ENCODE measurements around the gene LRRC45.

Gene LRRC45

DNA sequence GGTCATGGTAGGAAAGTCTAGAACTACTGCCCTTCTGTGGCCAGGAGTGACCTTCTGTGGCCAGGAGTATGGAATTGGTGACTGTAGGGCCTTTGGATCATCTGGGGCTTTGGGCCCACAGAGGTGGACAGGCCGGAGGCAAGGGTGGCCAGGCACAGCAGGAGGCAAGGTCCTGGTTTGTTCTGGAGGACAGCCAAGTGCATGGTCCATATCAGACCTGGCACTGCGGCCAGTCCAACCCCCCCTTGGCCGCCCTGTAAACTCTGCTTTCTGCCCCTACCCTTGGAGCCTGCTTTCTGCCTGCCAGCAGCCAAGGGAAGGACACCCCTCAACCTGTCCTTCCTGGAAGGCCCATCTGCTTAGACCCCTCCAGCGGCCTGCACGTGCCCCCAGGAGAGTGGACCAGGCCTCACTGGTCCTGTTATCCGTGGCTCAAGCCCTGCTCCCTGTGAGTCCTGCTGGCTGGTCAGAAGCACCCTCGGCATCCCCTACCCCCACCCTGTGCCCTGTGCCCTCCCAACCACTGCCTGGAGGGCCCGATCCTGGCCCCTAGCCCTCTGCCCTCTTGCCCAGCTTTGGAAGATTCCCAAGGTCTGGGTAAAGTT lies 16.7 kb downstream of the LRRC45 start:
- no peak for ATAC-seq
- TF ChIP-seq SNAI2 (CRISPR knock-in tag; IDR thresholded peaks at IDR 0.05) (no peak), ZFP3 (CRISPR knock-in tag; IDR thresholded peaks at IDR 0.05) (no peak), CSDC2 (CRISPR knock-in tag; IDR thresholded peaks at IDR 0.05) (no peak), ISL1 (CRISPR knock-in tag; IDR thresholded peaks at IDR 0.05) (no peak), BACH2 (CRISPR knock-in tag; IDR thresholded peaks at IDR 0.05; ENCODE audit: borderline replicate concordance) (no peak), ZNF70 (CRISPR knock-in tag; IDR thresholded peaks at IDR 0.05) (no peak), ZNF8 (CRISPR knock-in tag; IDR thresholded peaks at IDR 0.05) (no peak), CSRNP3 (CRISPR knock-in tag; IDR thresholded peaks at IDR 0.05) (no peak)
- TF ChIP-seq, protein P1, sequence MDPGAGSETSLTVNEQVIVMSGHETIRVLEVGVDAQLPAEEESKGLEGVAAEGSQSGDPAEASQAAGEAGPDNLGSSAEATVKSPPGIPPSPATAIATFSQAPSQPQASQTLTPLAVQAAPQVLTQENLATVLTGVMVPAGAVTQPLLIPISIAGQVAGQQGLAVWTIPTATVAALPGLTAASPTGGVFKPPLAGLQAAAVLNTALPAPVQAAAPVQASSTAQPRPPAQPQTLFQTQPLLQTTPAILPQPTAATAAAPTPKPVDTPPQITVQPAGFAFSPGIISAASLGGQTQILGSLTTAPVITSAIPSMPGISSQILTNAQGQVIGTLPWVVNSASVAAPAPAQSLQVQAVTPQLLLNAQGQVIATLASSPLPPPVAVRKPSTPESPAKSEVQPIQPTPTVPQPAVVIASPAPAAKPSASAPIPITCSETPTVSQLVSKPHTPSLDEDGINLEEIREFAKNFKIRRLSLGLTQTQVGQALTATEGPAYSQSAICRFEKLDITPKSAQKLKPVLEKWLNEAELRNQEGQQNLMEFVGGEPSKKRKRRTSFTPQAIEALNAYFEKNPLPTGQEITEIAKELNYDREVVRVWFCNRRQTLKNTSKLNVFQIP (CRISPR knock-in tag; IDR thresholded peaks at IDR 0.05; ENCODE audit: borderline replicate concordance, low read depth) = no peak

- TF ChIP-seq ZFP3 (CRISPR knock-in tag; IDR thresholded peaks at IDR 0.05) (no peak), ZNF70 (CRISPR knock-in tag; IDR thresholded peaks at IDR 0.05) (no peak), TOX (CRISPR knock-in tag; IDR thresholded peaks at IDR 0.05; ENCODE audit: borderline replicate concordance) (no peak), PPARA (CRISPR knock-in tag; IDR thresholded peaks at IDR 0.05; ENCODE audit: borderline replicate concordance) (no peak), GLIS3 (CRISPR knock-in tag; IDR thresholded peaks at IDR 0.05) (no peak), ZFP30 (CRISPR knock-in tag; IDR thresholded peaks at IDR 0.05) (no peak), ZNF8 (CRISPR knock-in tag; IDR thresholded peaks at IDR 0.05) (no peak), ZC3H10 (CRISPR knock-in tag; IDR thresholded peaks at IDR 0.05) (no peak), PATZ1 (CRISPR knock-in tag; IDR thresholded peaks at IDR 0.05; ENCODE audit: borderline replicate concordance) (no peak), RARB (CRISPR knock-in tag; IDR thresholded peaks at IDR 0.05) (no peak), SNAI2 (CRISPR knock-in tag; IDR thresholded peaks at IDR 0.05) (no peak), ZNF565 (CRISPR knock-in tag; conservative IDR thresholded peaks at IDR 0.05; ENCODE audit: low read depth) (no peak), OSR1 (CRISPR knock-in tag; IDR thresholded peaks at IDR 0.05) (no peak), CSRNP3 (CRISPR knock-in tag; IDR thresholded peaks at IDR 0.05) (no peak), ARNTL (CRISPR knock-in tag; IDR thresholded peaks at IDR 0.05; ENCODE audit: borderline replicate concordance, low read depth) (no peak), TCF4 (CRISPR knock-in tag; IDR thresholded peaks at IDR 0.05; ENCODE audit: borderline replicate concordance) (no peak), TSHZ2 (CRISPR knock-in tag; IDR thresholded peaks at IDR 0.05) (no peak)
- TF ChIP-seq, protein P2, sequence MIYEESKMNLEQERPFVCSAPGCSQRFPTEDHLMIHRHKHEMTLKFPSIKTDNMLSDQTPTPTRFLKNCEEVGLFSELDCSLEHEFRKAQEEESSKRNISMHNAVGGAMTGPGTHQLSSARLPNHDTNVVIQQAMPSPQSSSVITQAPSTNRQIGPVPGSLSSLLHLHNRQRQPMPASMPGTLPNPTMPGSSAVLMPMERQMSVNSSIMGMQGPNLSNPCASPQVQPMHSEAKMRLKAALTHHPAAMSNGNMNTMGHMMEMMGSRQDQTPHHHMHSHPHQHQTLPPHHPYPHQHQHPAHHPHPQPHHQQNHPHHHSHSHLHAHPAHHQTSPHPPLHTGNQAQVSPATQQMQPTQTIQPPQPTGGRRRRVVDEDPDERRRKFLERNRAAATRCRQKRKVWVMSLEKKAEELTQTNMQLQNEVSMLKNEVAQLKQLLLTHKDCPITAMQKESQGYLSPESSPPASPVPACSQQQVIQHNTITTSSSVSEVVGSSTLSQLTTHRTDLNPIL (CRISPR knock-in tag; IDR thresholded peaks at IDR 0.05; ENCODE audit: low read depth) = no peak
- TF ChIP-seq, protein P1 (CRISPR knock-in tag; IDR thresholded peaks at IDR 0.05; ENCODE audit: borderline replicate concordance, low read depth) = no peak
These were observed 18.2 kb downstream of the LRRC45 start for GRCh38 chr17:82041144-82041814.

More at GRCh38 chr17:82041144-82041814, 18.2 kb downstream of the LRRC45 start:
- ATAC-seq = no peak
